Liver (tissue), 3 donors: Measurements from ENCODE around the gene DBT.

Experiments used
- ATF3 ChIP-seq: IDR thresholded peaks from 2 replicates; pipeline ENCODE4 v1.6.1; 2016; ENCODE audit warnings: antibody characterized with exemption
- CTCF ChIP-seq: fragments of 150-350 bp; IDR thresholded peaks from 2 replicates; pipeline ENCODE4 v1.5.1; 2017; ENCODE audit warnings: improper control_type of control experiment, low read depth, low read length; ENCODE audit not compliant: missing input control
- EGR1 ChIP-seq, 2 donors: IDR thresholded peaks; 2 replicates each; pipeline ENCODE4 v1.6.1; 2016 to 2018; ENCODE audit warnings: antibody characterized with exemption in 2 of 2, low read depth in 2 of 2
- GABPA ChIP-seq, 2 donors: IDR thresholded peaks in 1 of 2; conservative IDR thresholded peaks in 1 of 2; 2 replicates each; pipeline ENCODE4 v1.6.1; 2016; ENCODE audit warnings: antibody characterized with exemption in 2 of 2, mild to moderate bottlenecking in 1 of 2, moderate library complexity in 1 of 2
- HNF4A ChIP-seq, 2 donors: conservative IDR thresholded peaks; 2 replicates each; pipeline ENCODE4 v1.6.1; 2016; ENCODE audit warnings: antibody characterized with exemption in 2 of 2, mild to moderate bottlenecking in 2 of 2
- JUND ChIP-seq, 2 donors: IDR thresholded peaks; 2 replicates each; pipeline ENCODE4 v1.6.1; 2016; ENCODE audit warnings: antibody characterized with exemption in 2 of 2
- MAX ChIP-seq: IDR thresholded peaks from 2 replicates; pipeline ENCODE4 v1.6.1; 2016; ENCODE audit warnings: antibody characterized with exemption
- RAD21 ChIP-seq, 2 donors: IDR thresholded peaks; 2 replicates each; pipeline ENCODE4 v1.6.1; 2016; ENCODE audit warnings: antibody characterized with exemption in 2 of 2, mild to moderate bottlenecking in 2 of 2
- RXRA ChIP-seq, 2 donors: IDR thresholded peaks; 2 replicates each; pipeline ENCODE4 v1.6.1; 2017 to 2018; ENCODE audit warnings: antibody characterized with exemption in 2 of 2, mild to moderate bottlenecking in 1 of 2
- TAF1 ChIP-seq: conservative IDR thresholded peaks from 2 replicates; pipeline ENCODE4 v1.6.1; 2016; ENCODE audit warnings: antibody characterized with exemption, mild to moderate bottlenecking
- YY1 ChIP-seq: IDR thresholded peaks from 2 replicates; pipeline ENCODE4 v1.6.1; 2016; ENCODE audit warnings: antibody characterized with exemption, mild to moderate bottlenecking
- ZBTB33 ChIP-seq: IDR thresholded peaks from 2 replicates; pipeline ENCODE4 v1.6.1; 2016; ENCODE audit warnings: antibody characterized with exemption
- donor health status: healthy.
- donor health status: healthy.

GRCh38 chr1:100231721-100232120 lies 17.9 kb downstream of the DBT start:
- no peak for TF ChIP-seq CTCF
- TF ChIP-seq TAF1, result no peak
- TF ChIP-seq RAD21 (IDR thresholded peaks at IDR 0.05), result no peak
- no peak for TF ChIP-seq ATF3
- TF ChIP-seq JUND (IDR thresholded peaks at IDR 0.05), result no peak
- no peak for TF ChIP-seq ZBTB33
- peak in 1 of 2 donors; percentile 38 for TF ChIP-seq HNF4A (conservative IDR thresholded peaks at IDR 0.05)
- TF ChIP-seq EGR1 (IDR thresholded peaks at IDR 0.05; ENCODE audit: low read depth in 2 of 2), result no peak
- no peak for TF ChIP-seq GABPA (IDR thresholded peaks at IDR 0.05 in 1 of 2, conservative IDR thresholded peaks at IDR 0.05 in 1 of 2)
- no peak for TF ChIP-seq MAX
- no peak for TF ChIP-seq YY1
- TF ChIP-seq RXRA (IDR thresholded peaks at IDR 0.05), result no peak
